Activated T-cell treated with anti-CD3 and anti-CD28 coated beads, Interleukin-2, amount 50 U/mL, for 72 hours (primary cell): ENCODE measurements around the gene RPS19BP1. TPM values are rescaled to one million over a fixed set of nuclear protein-coding genes. Genes with fewer than 3 reads are reported as not detected.

Source experiments
- ATAC-seq, 2 donors: fragments of 150-1000 bp; cut with Tn5 transposase; replicated peaks in 1 of 2; 2 replicates each; pipeline ENCODE4 v1.10.0; 2021; ENCODE audit warnings: moderate library complexity in 2 of 2, mild to moderate bottlenecking in 1 of 2
- DNase-seq, 2 donors: peaks; one replicate each; pipeline ENCODE4 v3.0.0; 2021 to 2022; ENCODE audit warnings: mixed read lengths in 1 of 2
- H3K27ac Mint-ChIP-seq: one replicate; pipeline ENCODE4 v1.8.0; 2022; ENCODE audit warnings: mild to moderate bottlenecking, moderate library complexity, mixed read lengths
- H3K27me3 Mint-ChIP-seq: one replicate; pipeline ENCODE4 v1.8.0; 2022; ENCODE audit warnings: low read depth, mixed read lengths
- H3K36me3 Mint-ChIP-seq, 2 donors: one replicate each; pipeline ENCODE4 v1.8.0; 2022; ENCODE audit warnings: mixed read lengths in 2 of 2, mild to moderate bottlenecking in 1 of 2; ENCODE audit not compliant: insufficient read depth in 2 of 2
- H3K4me1 Mint-ChIP-seq: one replicate; pipeline ENCODE4 v1.8.0; 2022; ENCODE audit warnings: low read depth, mixed read lengths
- H3K4me3 Mint-ChIP-seq, 2 donors: one replicate each; pipeline ENCODE4 v1.8.0; 2022; ENCODE audit warnings: mild to moderate bottlenecking in 2 of 2, mixed read lengths in 2 of 2, moderate library complexity in 2 of 2
- H3K9me3 Mint-ChIP-seq, 2 donors: one replicate each; pipeline ENCODE4 v1.8.0; 2022; ENCODE audit warnings: mixed read lengths in 2 of 2
- total RNA-seq, 2 donors: library from RNA; stranded (reverse); gene quantifications; one replicate each; pipeline ENCODE4 v1.2.3, GENCODE V29; 2022

The RPS19BP1 gene
- total RNA-seq, 2 donors from 2014 or later: 78.3 to 82.0 TPM

DNA sequence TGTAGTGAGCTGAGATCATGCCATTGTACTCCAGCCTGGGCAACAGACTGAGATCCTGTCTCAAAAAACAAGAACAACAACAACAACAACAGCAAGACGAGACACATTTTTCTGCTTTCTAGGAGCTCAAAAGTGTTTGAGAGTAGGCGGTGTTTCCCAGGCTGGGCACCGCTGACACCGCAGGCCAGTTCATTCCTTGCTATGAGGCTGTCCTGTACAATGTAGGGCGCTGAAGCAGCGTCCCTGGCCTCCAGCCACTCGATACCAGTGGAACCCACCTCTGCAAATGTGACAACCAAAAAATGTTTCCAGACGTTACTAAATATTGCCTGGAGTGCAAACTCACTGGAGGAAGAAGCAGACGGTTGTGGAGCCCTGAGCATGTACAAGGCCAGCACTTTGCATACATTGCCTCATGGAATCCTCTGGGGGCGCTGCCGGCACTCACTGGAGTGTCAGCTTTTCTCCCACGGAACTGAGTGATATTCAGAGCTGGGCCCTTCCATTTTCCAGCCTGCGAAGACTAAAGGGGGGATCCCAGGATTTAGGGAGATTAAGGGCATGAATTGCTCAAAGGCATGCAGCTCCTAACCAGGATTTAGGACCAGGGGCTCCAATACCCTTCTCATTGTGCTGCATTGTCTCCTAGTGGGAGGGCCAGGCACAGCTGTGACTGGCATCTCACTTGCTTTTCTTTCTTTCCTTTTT, 36.3 kb downstream of the RPS19BP1 start:
- ATAC-seq (peak; percentile 70 to 76), DNase-seq (peak; percentile 60 to 65)
- no peaks in the 10 kb centered on the region for H3K27me3 Mint-ChIP-seq
- H3K4me1 Mint-ChIP-seq: peaks cover 21% of the 10 kb centered on the region
- H3K36me3 Mint-ChIP-seq: no peaks in the 10 kb centered on the region
- no peak overlapping the region for H3K27ac Mint-ChIP-seq
- no peak overlapping the region for H3K4me3 Mint-ChIP-seq
- H3K9me3 Mint-ChIP-seq: no peaks in the 10 kb centered on the region

DNA sequence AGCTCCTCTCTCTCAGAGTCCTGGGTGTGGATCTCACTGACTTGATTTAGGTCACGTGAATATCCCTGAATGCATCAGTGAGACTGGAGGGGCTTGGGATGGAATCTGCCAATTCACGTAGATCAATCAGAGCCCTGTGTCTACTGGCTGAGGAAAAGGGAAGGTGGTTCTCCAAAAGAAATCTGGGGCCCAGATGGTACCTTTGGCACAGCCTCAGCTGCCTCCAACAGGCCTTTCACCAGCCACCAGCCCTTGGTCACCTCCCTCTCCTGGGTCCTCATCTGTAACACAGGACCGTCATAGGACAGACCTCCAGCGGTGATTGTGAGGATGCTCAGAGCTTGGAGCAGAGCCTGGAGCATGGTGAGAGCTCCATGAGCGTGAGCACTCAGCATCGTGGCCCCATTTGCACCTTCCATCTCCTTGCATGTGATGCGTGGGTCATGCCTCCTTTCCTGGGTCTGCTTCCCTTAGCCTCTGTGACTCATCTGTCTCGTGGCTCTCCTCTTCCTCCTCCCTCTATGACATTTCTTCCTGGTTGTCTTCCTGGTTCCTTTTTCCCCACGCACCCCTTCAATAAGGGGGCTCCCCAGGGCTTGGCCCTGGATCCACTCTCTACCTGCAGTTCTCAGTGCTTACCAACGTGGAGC, 38.0 kb downstream of the RPS19BP1 start:
- Mint-ChIP-seq H3K36me3 (no peaks in the 10 kb centered on the region), H3K4me1 (peaks cover 26% of the 10 kb centered on the region), H3K27me3 (no peaks in the 10 kb centered on the region), H3K27ac (no peak overlapping the region), H3K4me3 (no peak overlapping the region), H3K9me3 (no peaks in the 10 kb centered on the region)
- DNase-seq (no peak), ATAC-seq (no peak)

DNA sequence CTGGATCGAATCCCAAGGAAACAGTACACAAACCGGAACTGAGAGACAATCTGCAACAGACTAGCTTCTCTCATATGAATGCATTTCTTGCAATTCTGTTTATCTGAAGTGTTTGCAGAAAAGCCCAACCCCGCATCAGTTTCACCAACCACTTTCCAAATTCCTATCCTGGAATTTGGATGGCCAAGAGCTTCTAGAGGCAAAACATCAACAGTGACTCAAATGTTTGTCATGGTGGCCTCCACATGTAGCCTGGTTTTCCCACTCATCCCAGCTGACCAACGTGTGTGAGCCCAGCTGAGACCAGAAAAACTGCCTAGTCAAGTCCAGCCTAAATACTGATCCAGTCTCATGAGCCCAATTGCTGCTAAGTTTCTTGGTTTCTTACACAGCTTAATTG, 38.8 kb downstream of the RPS19BP1 start:
- no peak for DNase-seq
- Mint-ChIP-seq H3K36me3 (no peaks in the 10 kb centered on the region), H3K27ac (no peak overlapping the region), H3K4me3 (no peak overlapping the region), H3K4me1 (peaks cover 26% of the 10 kb centered on the region), H3K27me3 (no peaks in the 10 kb centered on the region), H3K9me3 (no peaks in the 10 kb centered on the region)
- ATAC-seq: no peak

DNA sequence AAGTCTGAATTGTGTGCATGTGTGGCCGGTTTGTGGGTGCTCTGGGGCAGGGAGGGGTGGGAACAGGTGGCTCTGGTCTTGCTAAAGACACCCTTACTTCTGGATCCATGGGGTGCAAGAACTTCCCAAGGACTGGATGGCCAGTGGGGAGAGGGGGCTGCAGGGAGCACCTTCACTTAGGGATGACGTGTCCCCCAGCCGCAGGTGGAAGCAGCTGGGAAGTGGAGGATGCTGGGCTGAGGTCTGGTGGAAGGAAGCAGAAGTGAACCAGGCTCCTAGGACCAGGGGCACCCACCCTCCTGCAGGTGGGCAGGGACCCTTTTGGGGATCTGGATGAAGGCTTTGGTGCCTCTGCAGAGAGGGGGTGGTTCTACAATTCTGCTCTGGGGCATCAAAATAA, 40.4 kb downstream of the RPS19BP1 start:
- Mint-ChIP-seq H3K27me3 (no peaks in the 10 kb centered on the region), H3K9me3 (no peaks in the 10 kb centered on the region), H3K4me3 (no peak overlapping the region), H3K4me1 (peaks cover 22% of the 10 kb centered on the region), H3K36me3 (no peaks in the 10 kb centered on the region), H3K27ac (no peak overlapping the region)
- ATAC-seq: no peak
- DNase-seq: no peak

DNA sequence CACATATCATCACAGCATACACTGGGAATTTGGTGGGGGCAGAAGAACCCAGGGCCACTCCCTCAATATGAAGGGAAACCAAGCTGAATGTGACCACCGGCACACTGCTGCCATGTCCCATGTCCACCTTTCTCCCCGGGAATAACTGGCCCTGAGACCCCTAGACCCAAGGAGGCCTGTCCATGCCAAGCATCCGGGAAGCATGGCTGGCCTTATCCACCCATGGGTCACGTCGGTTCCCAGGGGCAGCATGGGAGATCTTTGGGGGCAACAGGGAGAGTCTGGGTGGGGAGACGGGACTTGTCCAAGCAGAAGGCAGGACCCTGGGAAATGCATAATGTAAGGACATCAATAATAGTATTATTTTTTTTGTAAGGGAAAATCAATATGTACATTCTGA, 40.9 kb downstream of the RPS19BP1 start:
- Mint-ChIP-seq H3K36me3 (no peaks in the 10 kb centered on the region), H3K27ac (no peak overlapping the region), H3K4me1 (peaks cover 20% of the 10 kb centered on the region), H3K4me3 (no peak overlapping the region), H3K27me3 (no peaks in the 10 kb centered on the region), H3K9me3 (no peaks in the 10 kb centered on the region)
- no peak for DNase-seq
- no peak for ATAC-seq

DNA sequence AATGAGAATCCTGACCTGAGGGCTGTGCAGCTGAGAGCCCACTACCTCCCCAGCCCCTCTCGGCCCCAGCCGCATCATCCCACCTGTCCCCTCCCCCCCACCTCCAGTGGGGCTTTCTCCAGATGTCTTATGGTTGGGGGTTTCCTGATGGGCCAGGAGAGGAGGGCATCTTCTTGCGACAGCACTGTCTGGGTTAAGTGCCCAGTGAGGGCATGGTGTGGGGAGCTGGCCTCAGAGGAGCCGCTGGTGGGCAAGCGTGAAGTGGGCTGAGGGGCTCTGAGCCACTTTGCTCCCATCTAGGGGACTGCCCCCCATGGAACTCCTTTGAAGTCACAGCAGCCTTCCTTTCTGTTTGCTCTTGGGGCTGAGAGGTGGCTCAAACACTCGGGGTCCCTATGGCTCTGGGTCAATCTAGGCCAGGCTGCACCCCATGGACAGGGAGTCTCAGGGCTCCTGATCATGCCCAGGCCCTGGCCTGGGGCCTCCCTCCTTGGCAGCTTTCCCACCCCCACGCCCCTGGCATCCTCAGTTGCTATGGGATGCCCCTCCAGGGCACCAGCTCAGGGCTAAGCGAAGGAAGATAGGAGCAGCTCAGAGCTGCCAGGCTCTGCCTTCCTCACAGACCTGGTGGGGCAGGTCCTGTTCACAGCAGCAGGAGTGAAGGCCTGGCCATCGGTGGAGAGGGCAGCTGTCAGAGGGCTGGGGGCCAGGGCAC, 41.4 kb downstream of the RPS19BP1 start:
- no peaks in the 10 kb centered on the region for H3K36me3 Mint-ChIP-seq
- H3K4me1 Mint-ChIP-seq: peaks cover 15% of the 10 kb centered on the region
- ATAC-seq: no peak
- no peak overlapping the region for H3K4me3 Mint-ChIP-seq
- DNase-seq: no peak
- H3K9me3 Mint-ChIP-seq: no peaks in the 10 kb centered on the region
- no peaks in the 10 kb centered on the region for H3K27me3 Mint-ChIP-seq
- no peak overlapping the region for H3K27ac Mint-ChIP-seq

- no peaks in the 10 kb centered on the region for H3K27me3 Mint-ChIP-seq
- no peaks in the 10 kb centered on the region for H3K9me3 Mint-ChIP-seq
Observed at GRCh38 chr22:39490135-39490798, 42.3 kb downstream of the RPS19BP1 start.

GRCh38 chr22:39489094-39490068, 43.2 kb downstream of the RPS19BP1 start:
- peaks cover 8% of the 10 kb centered on the region for H3K4me1 Mint-ChIP-seq
- H3K9me3 Mint-ChIP-seq: no peaks in the 10 kb centered on the region
- ATAC-seq: no peak
- H3K36me3 Mint-ChIP-seq: no peaks in the 10 kb centered on the region
- no peak for DNase-seq
- no peaks in the 10 kb centered on the region for H3K27me3 Mint-ChIP-seq
- H3K4me3 Mint-ChIP-seq: no peak overlapping the region
- H3K27ac Mint-ChIP-seq: no peak overlapping the region

More at GRCh38 chr22:39490135-39490798, 42.3 kb downstream of the RPS19BP1 start:
- peaks cover 14% of the 10 kb centered on the region for H3K4me1 Mint-ChIP-seq
- no peak overlapping the region for H3K27ac Mint-ChIP-seq
- no peak overlapping the region for H3K4me3 Mint-ChIP-seq
- ATAC-seq (peak; percentile 98), DNase-seq (peak; percentile 74 to 85)
- no peaks in the 10 kb centered on the region for H3K36me3 Mint-ChIP-seq

GRCh38 chr22:39488563-39489083, 43.9 kb downstream of the RPS19BP1 start:
- DNase-seq (no peak), ATAC-seq (no peak)
- no peaks in the 10 kb centered on the region for H3K27me3 Mint-ChIP-seq
- peaks cover 8% of the 10 kb centered on the region for H3K4me1 Mint-ChIP-seq
- H3K27ac Mint-ChIP-seq: no peak overlapping the region
- H3K9me3 Mint-ChIP-seq: no peaks in the 10 kb centered on the region
- H3K4me3 Mint-ChIP-seq: no peak overlapping the region
- H3K36me3 Mint-ChIP-seq: no peaks in the 10 kb centered on the region

- Mint-ChIP-seq H3K36me3 (no peaks in the 10 kb centered on the region), H3K27ac (no peak overlapping the region)
Observed at GRCh38 chr22:39487826-39488520, 44.6 kb downstream of the RPS19BP1 start.

GRCh38 chr22:39486951-39487825, 45.4 kb downstream of the RPS19BP1 start:
- Mint-ChIP-seq H3K4me1 (peaks cover 8% of the 10 kb centered on the region), H3K27ac (no peak overlapping the region), H3K27me3 (no peaks in the 10 kb centered on the region), H3K36me3 (no peaks in the 10 kb centered on the region), H3K9me3 (no peaks in the 10 kb centered on the region), H3K4me3 (no peak overlapping the region)
- ATAC-seq (no peak), DNase-seq (no peak)

More at GRCh38 chr22:39487826-39488520, 44.6 kb downstream of the RPS19BP1 start:
- H3K4me1 Mint-ChIP-seq: peaks cover 8% of the 10 kb centered on the region
- ATAC-seq: no peak
- DNase-seq: no peak
- no peaks in the 10 kb centered on the region for H3K9me3 Mint-ChIP-seq
- H3K27me3 Mint-ChIP-seq: no peaks in the 10 kb centered on the region
- H3K4me3 Mint-ChIP-seq: no peak overlapping the region
